PC-9 (cell line): ENCODE results near the gene ANO1. TPM values are rescaled to one million over a fixed set of nuclear protein-coding genes. Genes with fewer than 3 reads are reported as not detected.
A peak's percentile ranks its signal among the peaks of the same experiment; 100 is the strongest.

Source experiments
- BruUV-seq: library from RNA; stranded (reverse); fragments of 400-500 nt; replicated peaks from 2 replicates; lab custom pipeline; 2021; lab: Mats Ljungman, UMichigan
- CTCF ChIA-PET: fragments of 300-600 bp; sonication (Branson Sonifier 250); formaldehyde crosslinking; loops from one replicate; lab custom pipeline; 2022; ENCODE audit warnings: antibody characterized with exemption; lab: Charles Lee
- POLR2A ChIA-PET: fragments of 300-600 bp; sonication (Branson Sonifier 250); formaldehyde crosslinking; loops from one replicate; lab custom pipeline; 2022; ENCODE audit warnings: antibody characterized with exemption; ENCODE audit not compliant: unreplicated experiment; lab: Charles Lee
- DNase-seq, 2 experiments: peaks; one replicate each; pipeline versions ENCODE4 v3.0.0 to v3.0.0-alpha.2; 2015 to 2022; ENCODE audit warnings: mixed read lengths in 1 of 2
- H2AFZ ChIP-seq: fragments of 200-600 bp; sonication (generic); 2 replicates; pipeline ENCODE4 v1.8.1; 2017; ENCODE audit warnings: antibody characterized with exemption
- H3F3A ChIP-seq: fragments of 200-600 bp; sonication (generic); 2 replicates; pipeline ENCODE4 v1.8.1; 2017; ENCODE audit warnings: antibody characterized with exemption, mild to moderate bottlenecking, low read depth; ENCODE audit not compliant: insufficient read depth
- H3K27ac ChIP-seq: fragments of 200-600 bp; sonication (generic); 2 replicates; pipeline ENCODE4 v1.6.1; 2016; ENCODE audit warnings: mixed run types
- H3K27me3 ChIP-seq: fragments of 200-600 bp; sonication (generic); 2 replicates; pipeline ENCODE4 v1.6.1; 2016; ENCODE audit warnings: low read depth, mixed run types; ENCODE audit not compliant: insufficient read depth
- H3K36me3 ChIP-seq: fragments of 200-600 bp; sonication (generic); 2 replicates; pipeline ENCODE4 v1.6.1; 2016; ENCODE audit warnings: low read depth, mixed run types
- H3K4me1 ChIP-seq: fragments of 200-600 bp; sonication (generic); replicated peaks from 2 replicates; pipeline ENCODE4 v1.6.1; 2016; ENCODE audit warnings: mixed run types; ENCODE audit not compliant: insufficient read depth
- H3K4me2 ChIP-seq: fragments of 200-600 bp; sonication (generic); 2 replicates; pipeline ENCODE4 v1.6.1; 2017; ENCODE audit warnings: mixed run types
- H3K4me3 ChIP-seq: fragments of 200-600 bp; sonication (generic); 2 replicates; pipeline ENCODE4 v1.6.1; 2016; ENCODE audit warnings: mixed run types
- H3K79me2 ChIP-seq: fragments of 200-600 bp; sonication (generic); 2 replicates; pipeline ENCODE4 v1.6.1; 2017; ENCODE audit warnings: low read depth, mixed run types
- H3K9me2 ChIP-seq: fragments of 200-600 bp; sonication (generic); 2 replicates; pipeline ENCODE4 v1.8.1; 2017; ENCODE audit warnings: mild to moderate bottlenecking; ENCODE audit not compliant: insufficient read depth
- H3K9me3 ChIP-seq: fragments of 200-600 bp; sonication (generic); 2 replicates; pipeline ENCODE4 v1.8.1; 2016; ENCODE audit warnings: low read depth; ENCODE audit not compliant: insufficient read depth
- H4K20me1 ChIP-seq: fragments of 200-600 bp; sonication (generic); 2 replicates; pipeline ENCODE4 v1.8.1; 2017; ENCODE audit not compliant: insufficient read depth
- CTCF ChIP-seq: fragments of 200-600 bp; sonication (generic); conservative IDR thresholded peaks from 2 replicates; pipeline ENCODE4 v1.6.1; 2017; ENCODE audit warnings: mixed run types, antibody characterized with exemption, mild to moderate bottlenecking, moderate library complexity
- EZH2 ChIP-seq: fragments of 200-600 bp; sonication (generic); IDR thresholded peaks from 2 replicates; pipeline ENCODE4 v1.8.0; 2017; ENCODE audit warnings: antibody characterized with exemption, low read depth
- intact Hi-C: fragments of 100-400 bp; cut with micrococcal nuclease; formaldehyde crosslinking; loops from one replicate; pipeline ENCODE4 v1.10.0; 2022; ENCODE audit not compliant: unreplicated experiment
- total RNA-seq: library from RNA; stranded (reverse); gene quantifications from 2 replicates; pipeline ENCODE4 v1.2.3, GENCODE V29; 2021

ANO1 gene
- total RNA-seq, 1 experiment from 2014 or later: 107 TPM

GRCh38 chr11:70159627-70160570 is 81.8 kb downstream of the ANO1 start:
- ChIA-PET CTCF (interaction anchor here (0.6 kb wide), 1 partner anchor 1021 kb away, joined by 3 read pairs; no protein-coding TSS in a partner anchor), POLR2A (interaction anchor here (0.5 to 0.6 kb wide), 4 partner anchors 119 to 664 kb away, joined by 3 to 6 read pairs (median 4); no protein-coding TSS in a partner anchor)
- no peaks in the 10 kb centered on the region for H3K9me3 ChIP-seq
- H3K4me1 ChIP-seq: peaks cover 19% of the 10 kb centered on the region
- peak overlapping the region; percentile 20 for H3K4me2 ChIP-seq
- intact Hi-C loops: loop anchor here (1.0 to 5.0 kb wide), 4 partner anchors 93 to 245 kb away; no protein-coding TSS in a partner anchor
- H3K27ac ChIP-seq: peak overlapping the region; percentile 40
- H3K4me3 ChIP-seq: no peak overlapping the region
- DNase-seq: peak; percentile 96 to 99
- TF ChIP-seq CTCF (no peak), EZH2 (no peak)
- BruUV-seq: no TSS peak
- peaks cover 78% of the 10 kb centered on the region for H3F3A ChIP-seq
- peaks cover 50% of the 10 kb centered on the region for H4K20me1 ChIP-seq
- H3K36me3 ChIP-seq: peaks cover 61% of the 10 kb centered on the region
- no peaks in the 10 kb centered on the region for H3K9me2 ChIP-seq
- H3K79me2 ChIP-seq: 0 out of 2 replicates have a peak, but pooled peaks cover 9% of the 10 kb centered on the region
- H3K27me3 ChIP-seq: no peaks in the 10 kb centered on the region
- no peak overlapping the region for H2AFZ ChIP-seq

- intact Hi-C loops: no loop called here
- peaks cover 19% of the 10 kb centered on the region for H3K4me1 ChIP-seq
- H3K27me3 ChIP-seq: no peaks in the 10 kb centered on the region
- H3K9me2 ChIP-seq: no peaks in the 10 kb centered on the region
- POLR2A ChIA-PET: no interaction called here
- no peak overlapping the region for H3K4me2 ChIP-seq
- H3K9me3 ChIP-seq: no peaks in the 10 kb centered on the region
- H3K27ac ChIP-seq: no peak overlapping the region
- H2AFZ ChIP-seq: no peak overlapping the region
- CTCF ChIA-PET: no interaction called here
- peaks cover 50% of the 10 kb centered on the region for H3K36me3 ChIP-seq
- 0 out of 2 replicates have a peak, but pooled peaks cover 9% of the 10 kb centered on the region for H3K79me2 ChIP-seq
- no peak for TF ChIP-seq EZH2
- no peak for TF ChIP-seq CTCF
- peaks cover 45% of the 10 kb centered on the region for H4K20me1 ChIP-seq
- no peak for DNase-seq
- BruUV-seq: no TSS peak
- peaks cover 77% of the 10 kb centered on the region for H3F3A ChIP-seq
- no peak overlapping the region for H3K4me3 ChIP-seq
Measured at GRCh38 chr11:70161043-70161625, 83.0 kb downstream of the ANO1 start.

GRCh38 chr11:70164705-70165104 is 86.6 kb downstream of the ANO1 start:
- Histone ChIP-seq H3K4me3 (no peak overlapping the region), H3K4me2 (no peak overlapping the region), H4K20me1 (peaks cover 33% of the 10 kb centered on the region), H3K9me3 (no peaks in the 10 kb centered on the region), H3F3A (peaks cover 67% of the 10 kb centered on the region), H3K36me3 (peaks cover 66% of the 10 kb centered on the region), H3K79me2 (0 out of 2 replicates have a peak, but pooled peaks cover 9% of the 10 kb centered on the region), H3K4me1 (peaks cover 11% of the 10 kb centered on the region), H2AFZ (no peak overlapping the region), H3K27ac (no peak overlapping the region), H3K27me3 (no peaks in the 10 kb centered on the region), H3K9me2 (no peaks in the 10 kb centered on the region)
- POLR2A ChIA-PET: no interaction called here
- CTCF ChIA-PET: no interaction called here
- BruUV-seq: no TSS peak
- no peak for TF ChIP-seq EZH2
- TF ChIP-seq CTCF: no peak
- intact Hi-C loops: no loop called here
- no peak for DNase-seq
